PFSK-1 (cell line): ENCODE measurements around the gene BLVRB.

ENCODE experiments used
- FOXP2 ChIP-seq: optimal IDR thresholded peaks from 2 replicates; pipeline ENCODE3; 2011; ENCODE audit warnings: borderline replicate concordance, control low read depth, inconsistent platforms; ENCODE audit not compliant: insufficient read depth; ENCODE audit errors: extremely low read length, extremely low read depth
- POLR2AphosphoS5 ChIP-seq: IDR thresholded peaks from 2 replicates; pipeline ENCODE4 v1.6.1; 2012; ENCODE audit warnings: low read depth, mild to moderate bottlenecking, control low read depth, low read length, moderate library complexity
- SIN3A ChIP-seq: IDR thresholded peaks from 2 replicates; pipeline ENCODE4 v1.6.1; 2012; ENCODE audit warnings: mild to moderate bottlenecking, low read length, moderate library complexity, borderline replicate concordance; ENCODE audit not compliant: insufficient read depth
- TAF1 ChIP-seq: IDR thresholded peaks from 2 replicates; pipeline ENCODE4 v1.6.1; 2012; ENCODE audit warnings: low read length, control low read depth, borderline replicate concordance; ENCODE audit not compliant: insufficient read depth
- TF ChIP-seq, protein P1 (sequence below), 2 experiments: IDR thresholded peaks; 2 replicates each; pipeline versions ENCODE4 v1.6.1 to v1.8.0; 2011 to 2012; ENCODE audit warnings: low read depth in 2 of 2, low read length in 2 of 2, control low read depth in 1 of 2, inconsistent platforms in 1 of 2, mild to moderate bottlenecking in 1 of 2, moderate library complexity in 1 of 2; ENCODE audit not compliant: insufficient read depth in 1 of 2

BLVRB gene

DNA sequence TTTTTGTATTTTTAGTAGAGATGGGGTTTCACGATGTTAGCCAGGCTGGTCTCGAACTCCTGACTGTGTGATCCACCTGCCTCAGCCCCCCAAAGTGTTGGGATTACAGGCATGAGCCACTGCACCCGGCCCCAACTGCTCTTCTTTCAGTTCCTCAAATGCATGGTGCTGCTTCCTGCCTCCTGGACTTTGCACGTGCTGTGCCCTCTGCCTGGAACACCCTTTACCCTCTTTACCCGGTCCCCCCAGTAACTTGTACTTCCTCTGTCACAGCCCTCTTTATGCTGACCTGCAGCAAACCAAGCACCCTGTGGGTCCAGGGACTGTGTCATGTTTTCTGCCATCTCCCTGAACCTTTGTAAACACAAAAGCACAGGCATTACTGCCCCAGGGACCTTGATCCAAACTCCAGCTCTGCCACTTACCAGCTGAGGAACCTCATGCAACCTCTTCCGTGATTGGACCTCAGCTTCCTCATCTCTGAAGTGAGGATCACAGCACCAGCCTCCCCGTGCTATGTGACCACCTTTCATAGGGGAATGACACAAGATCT, 3.8 kb downstream of the BLVRB start:
- TF ChIP-seq TAF1 (no peak), POLR2AphosphoS5 (no peak), FOXP2 (no peak)

DNA sequence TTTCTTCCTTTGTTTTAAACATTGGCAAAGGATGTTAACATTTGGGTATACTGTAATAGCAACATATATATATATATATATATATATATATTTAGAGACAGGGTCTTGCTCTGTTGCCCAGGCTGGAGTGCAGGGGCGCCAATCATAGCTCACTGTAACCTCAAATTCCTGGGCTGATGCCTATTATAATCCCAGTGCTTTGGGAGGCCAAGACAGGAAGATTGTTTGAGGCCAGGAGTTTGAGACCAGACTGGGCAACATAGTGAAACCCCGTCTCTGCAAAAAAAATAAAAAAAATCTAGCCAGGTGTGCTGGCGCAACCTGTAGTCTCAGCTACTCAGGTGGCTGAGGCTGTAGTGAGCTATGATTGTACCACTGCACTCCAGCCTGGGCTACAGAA, 5.4 kb downstream of the BLVRB start:
- TF ChIP-seq TAF1 (no peak), POLR2AphosphoS5 (no peak), SIN3A (no peak), FOXP2 (no peak)
- TF ChIP-seq, protein P1, sequence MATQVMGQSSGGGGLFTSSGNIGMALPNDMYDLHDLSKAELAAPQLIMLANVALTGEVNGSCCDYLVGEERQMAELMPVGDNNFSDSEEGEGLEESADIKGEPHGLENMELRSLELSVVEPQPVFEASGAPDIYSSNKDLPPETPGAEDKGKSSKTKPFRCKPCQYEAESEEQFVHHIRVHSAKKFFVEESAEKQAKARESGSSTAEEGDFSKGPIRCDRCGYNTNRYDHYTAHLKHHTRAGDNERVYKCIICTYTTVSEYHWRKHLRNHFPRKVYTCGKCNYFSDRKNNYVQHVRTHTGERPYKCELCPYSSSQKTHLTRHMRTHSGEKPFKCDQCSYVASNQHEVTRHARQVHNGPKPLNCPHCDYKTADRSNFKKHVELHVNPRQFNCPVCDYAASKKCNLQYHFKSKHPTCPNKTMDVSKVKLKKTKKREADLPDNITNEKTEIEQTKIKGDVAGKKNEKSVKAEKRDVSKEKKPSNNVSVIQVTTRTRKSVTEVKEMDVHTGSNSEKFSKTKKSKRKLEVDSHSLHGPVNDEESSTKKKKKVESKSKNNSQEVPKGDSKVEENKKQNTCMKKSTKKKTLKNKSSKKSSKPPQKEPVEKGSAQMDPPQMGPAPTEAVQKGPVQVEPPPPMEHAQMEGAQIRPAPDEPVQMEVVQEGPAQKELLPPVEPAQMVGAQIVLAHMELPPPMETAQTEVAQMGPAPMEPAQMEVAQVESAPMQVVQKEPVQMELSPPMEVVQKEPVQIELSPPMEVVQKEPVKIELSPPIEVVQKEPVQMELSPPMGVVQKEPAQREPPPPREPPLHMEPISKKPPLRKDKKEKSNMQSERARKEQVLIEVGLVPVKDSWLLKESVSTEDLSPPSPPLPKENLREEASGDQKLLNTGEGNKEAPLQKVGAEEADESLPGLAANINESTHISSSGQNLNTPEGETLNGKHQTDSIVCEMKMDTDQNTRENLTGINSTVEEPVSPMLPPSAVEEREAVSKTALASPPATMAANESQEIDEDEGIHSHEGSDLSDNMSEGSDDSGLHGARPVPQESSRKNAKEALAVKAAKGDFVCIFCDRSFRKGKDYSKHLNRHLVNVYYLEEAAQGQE (IDR thresholded peaks at IDR 0.05; ENCODE audit: insufficient read depth in 1 of 2, low read depth in 2 of 2, low read length in 2 of 2), result no peak

DNA sequence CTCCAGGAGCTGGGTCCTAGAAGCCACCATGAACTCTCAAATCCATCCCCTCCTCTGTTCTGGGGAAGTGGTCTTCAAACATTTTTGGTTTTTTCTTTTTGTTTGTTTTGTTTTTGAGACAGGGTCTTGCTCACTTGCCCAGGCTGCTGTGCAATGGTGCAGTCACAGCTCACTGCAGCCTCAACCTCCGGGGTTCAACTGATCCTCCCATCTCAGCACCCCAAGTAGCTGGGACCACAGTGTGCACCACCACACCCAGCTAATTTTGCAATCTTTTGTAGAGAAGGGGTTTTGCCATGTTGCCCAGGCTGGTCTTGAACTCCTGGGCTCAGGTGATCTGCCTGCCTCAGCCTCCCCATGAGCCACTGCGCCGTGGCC, 7.0 kb downstream of the BLVRB start:
- TF ChIP-seq TAF1 (no peak), POLR2AphosphoS5 (no peak), SIN3A (no peak), FOXP2 (no peak)
- TF ChIP-seq, protein P1 (IDR thresholded peaks at IDR 0.05; ENCODE audit: insufficient read depth in 1 of 2, low read depth in 2 of 2, low read length in 2 of 2), result no peak

GRCh38 chr19:40457953-40458596, 7.5 kb downstream of the BLVRB start:
- TF ChIP-seq, protein P1 (IDR thresholded peaks at IDR 0.05; ENCODE audit: insufficient read depth in 1 of 2, low read depth in 2 of 2, low read length in 2 of 2), result no peak
- no peak for TF ChIP-seq FOXP2
- TF ChIP-seq TAF1, result no peak
- TF ChIP-seq POLR2AphosphoS5, result no peak
- no peak for TF ChIP-seq SIN3A

- TF ChIP-seq FOXP2, result no peak
- TF ChIP-seq, protein P1 (IDR thresholded peaks at IDR 0.05; ENCODE audit: insufficient read depth in 1 of 2, low read depth in 2 of 2, low read length in 2 of 2), result no peak
- TF ChIP-seq TAF1, result no peak
Observed at GRCh38 chr19:40457048-40457447, 8.5 kb downstream of the BLVRB start.
